IMR-90 (cell line): ENCODE data around the gene PRR12. TPM values are rescaled to one million over a fixed set of nuclear protein-coding genes. Genes with fewer than 3 reads are reported as not detected.

ENCODE experiments used
- polyA plus RNA-seq, 3 experiments: library from polyadenylated mRNA; depleted of rRNA; stranded (reverse); fragments of >200 nt; gene quantifications; 2 replicates each; pipeline ENCODE4 v1.2.3, GENCODE V29; 2012; ENCODE audit warnings: low replicate concordance in 1 of 3
- total RNA-seq: library from RNA; depleted of rRNA; stranded (reverse); fragments of >200 nt; gene quantifications from 2 replicates; pipeline ENCODE4 v1.2.3, GENCODE V29; 2012
- TF ChIP-seq, protein P1 (sequence below): conservative IDR thresholded peaks from 2 replicates; pipeline ENCODE4 v1.5.1; 2012; ENCODE audit warnings: mild to moderate bottlenecking, low read depth, low read length, improper control_type of control experiment

PRR12 gene
- total and polyA plus RNA-seq, 2 of the 4 experiments (the other 2 are of a cell fraction): 0.36 to 4.1 TPM

DNA sequence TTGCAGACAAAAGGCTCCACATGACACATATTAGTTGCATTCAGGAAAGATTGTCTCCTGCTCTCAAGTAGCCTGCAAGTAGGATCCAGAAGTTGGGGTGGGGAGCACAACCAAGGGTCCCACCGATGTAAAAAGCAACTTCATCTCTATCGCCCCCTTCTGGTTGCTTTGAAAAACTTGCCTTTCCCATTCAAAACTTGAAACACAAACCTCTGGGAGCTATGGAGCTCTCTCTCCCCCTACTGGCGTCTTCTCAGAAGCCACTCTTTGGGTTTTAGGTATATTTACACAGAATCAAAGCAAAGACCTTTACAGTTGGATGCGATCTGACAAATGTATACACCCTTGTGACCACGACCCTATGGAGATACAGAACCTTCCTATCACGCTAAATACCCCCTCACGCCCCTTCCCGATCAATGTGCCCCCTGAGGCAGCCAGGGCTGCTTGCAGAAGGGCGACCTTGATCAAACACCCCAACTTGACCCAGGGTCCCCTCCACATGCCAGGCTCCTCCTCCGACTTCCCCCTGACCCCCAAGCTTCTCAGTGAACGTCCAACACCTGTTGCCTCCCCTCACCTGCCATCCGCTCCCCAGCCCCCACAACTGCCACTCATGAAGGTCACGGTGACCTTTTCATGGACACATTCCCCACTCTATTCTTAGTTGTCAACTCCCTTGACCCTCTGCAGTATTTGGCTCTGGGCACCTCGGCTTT is 20.7 kb upstream of the PRR12 start (continued):
- TF ChIP-seq, protein P1, sequence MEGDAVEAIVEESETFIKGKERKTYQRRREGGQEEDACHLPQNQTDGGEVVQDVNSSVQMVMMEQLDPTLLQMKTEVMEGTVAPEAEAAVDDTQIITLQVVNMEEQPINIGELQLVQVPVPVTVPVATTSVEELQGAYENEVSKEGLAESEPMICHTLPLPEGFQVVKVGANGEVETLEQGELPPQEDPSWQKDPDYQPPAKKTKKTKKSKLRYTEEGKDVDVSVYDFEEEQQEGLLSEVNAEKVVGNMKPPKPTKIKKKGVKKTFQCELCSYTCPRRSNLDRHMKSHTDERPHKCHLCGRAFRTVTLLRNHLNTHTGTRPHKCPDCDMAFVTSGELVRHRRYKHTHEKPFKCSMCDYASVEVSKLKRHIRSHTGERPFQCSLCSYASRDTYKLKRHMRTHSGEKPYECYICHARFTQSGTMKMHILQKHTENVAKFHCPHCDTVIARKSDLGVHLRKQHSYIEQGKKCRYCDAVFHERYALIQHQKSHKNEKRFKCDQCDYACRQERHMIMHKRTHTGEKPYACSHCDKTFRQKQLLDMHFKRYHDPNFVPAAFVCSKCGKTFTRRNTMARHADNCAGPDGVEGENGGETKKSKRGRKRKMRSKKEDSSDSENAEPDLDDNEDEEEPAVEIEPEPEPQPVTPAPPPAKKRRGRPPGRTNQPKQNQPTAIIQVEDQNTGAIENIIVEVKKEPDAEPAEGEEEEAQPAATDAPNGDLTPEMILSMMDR: peak; percentile 100
